ENCODE data around the gene ACOXL.

Gene ACOXL

DNA sequence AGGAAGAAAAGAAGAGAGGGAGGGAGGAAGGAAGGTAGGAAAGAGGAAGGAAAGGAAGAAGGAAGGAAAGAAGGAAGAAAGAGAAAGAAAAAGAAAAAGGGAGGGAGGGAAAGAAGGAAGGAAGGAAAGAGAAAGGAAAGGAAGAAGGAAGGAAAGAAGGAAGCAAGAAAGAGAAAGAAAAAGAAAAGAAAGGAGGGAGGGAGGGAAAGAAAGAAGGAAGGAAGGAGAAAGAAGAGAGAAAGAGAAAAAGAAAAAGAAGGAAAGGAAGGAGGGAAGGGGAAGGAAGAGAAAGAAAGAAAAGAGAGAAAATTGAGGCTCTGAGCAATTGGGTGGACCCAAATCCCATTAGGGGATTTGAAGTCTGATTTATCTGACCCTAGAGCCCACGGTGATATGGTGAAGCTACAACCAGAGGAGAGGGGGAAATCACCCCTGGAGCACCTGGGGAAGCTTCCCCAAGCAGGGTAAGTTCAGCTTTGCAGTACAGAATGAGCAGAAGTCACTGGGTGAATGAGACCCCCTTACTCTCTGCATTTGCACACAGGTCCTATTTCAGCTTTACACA lies 210.8 kb downstream of the ACOXL start:
- H3K4me1 ChIP-seq (ENCODE audit: control insufficient read depth, insufficient read depth, low read length): peaks cover 25% of the 10 kb centered on the region
- DNase-seq (ENCODE audit: low read depth): no peak
- no peak overlapping the region for H3K4me3 ChIP-seq (ENCODE audit: low read length)
- no peaks in the 10 kb centered on the region for H3K36me3 ChIP-seq (ENCODE audit: control insufficient read depth, insufficient read depth, low read length, severe bottlenecking)
- H3K27me3 ChIP-seq (replicated peaks; ENCODE audit: control insufficient read depth, insufficient read depth, low read length): peaks cover 4% of the 10 kb centered on the region
- no peaks in the 10 kb centered on the region for H3K9me3 ChIP-seq (ENCODE audit: control insufficient read depth, low read length)
- no peak overlapping the region for H3K9ac ChIP-seq (ENCODE audit: low read length)

- Histone ChIP-seq H3K36me3 (ENCODE audit: control insufficient read depth, insufficient read depth, low read length, severe bottlenecking) (no peaks in the 10 kb centered on the region), H3K9me3 (ENCODE audit: control insufficient read depth, low read length) (no peaks in the 10 kb centered on the region), H3K9ac (ENCODE audit: low read length) (no peak overlapping the region), H3K4me3 (ENCODE audit: low read length) (no peak overlapping the region), H3K27me3 (replicated peaks; ENCODE audit: control insufficient read depth, insufficient read depth, low read length) (peaks cover 23% of the 10 kb centered on the region), H3K4me1 (ENCODE audit: control insufficient read depth, insufficient read depth, low read length) (peaks cover 22% of the 10 kb centered on the region)
- DNase-seq (ENCODE audit: low read depth): no peak
These were observed 214.5 kb downstream of the ACOXL start for GRCh38 chr2:110946902-110947301.

DNA sequence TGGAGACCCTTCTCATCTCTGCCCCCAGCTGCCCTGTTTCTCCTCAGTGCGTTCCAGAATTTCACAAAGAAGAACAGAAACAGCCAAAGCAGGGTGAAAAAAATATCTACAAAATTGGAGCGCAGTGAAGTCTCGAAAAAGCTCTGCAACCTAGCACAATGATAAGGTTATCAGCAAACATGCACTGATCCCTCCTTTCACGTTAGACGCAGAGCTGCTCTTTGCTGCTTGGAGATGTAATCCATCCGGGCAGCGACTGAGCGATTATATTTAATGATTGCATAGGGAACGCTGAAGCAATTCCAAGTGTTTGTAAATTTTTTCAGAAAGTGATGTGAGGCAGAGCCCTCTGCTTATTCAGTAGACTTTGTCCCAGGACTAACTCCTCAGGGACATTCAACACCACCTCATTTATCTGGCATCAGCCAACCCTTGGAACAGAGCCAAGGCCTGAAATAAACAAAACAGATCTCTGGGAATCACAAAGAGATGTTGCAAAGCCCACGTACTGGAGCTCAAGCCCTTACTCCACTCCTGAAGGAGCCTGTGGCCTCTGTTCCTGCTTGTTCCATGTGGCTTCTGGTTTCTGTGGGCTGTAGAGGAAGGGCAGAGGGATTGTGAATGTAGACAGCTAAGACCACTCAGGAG lies 215.8 kb downstream of the ACOXL start:
- H3K36me3 ChIP-seq (ENCODE audit: control insufficient read depth, insufficient read depth, low read length, severe bottlenecking): no peaks in the 10 kb centered on the region
- H3K4me1 ChIP-seq (ENCODE audit: control insufficient read depth, insufficient read depth, low read length): peaks cover 22% of the 10 kb centered on the region
- H3K27me3 ChIP-seq (replicated peaks; ENCODE audit: control insufficient read depth, insufficient read depth, low read length): peaks cover 24% of the 10 kb centered on the region
- H3K9me3 ChIP-seq (ENCODE audit: control insufficient read depth, low read length): no peaks in the 10 kb centered on the region
- H3K9ac ChIP-seq (ENCODE audit: low read length): no peak overlapping the region
- DNase-seq (ENCODE audit: low read depth): no peak
- H3K4me3 ChIP-seq (ENCODE audit: low read length): no peak overlapping the region

DNA sequence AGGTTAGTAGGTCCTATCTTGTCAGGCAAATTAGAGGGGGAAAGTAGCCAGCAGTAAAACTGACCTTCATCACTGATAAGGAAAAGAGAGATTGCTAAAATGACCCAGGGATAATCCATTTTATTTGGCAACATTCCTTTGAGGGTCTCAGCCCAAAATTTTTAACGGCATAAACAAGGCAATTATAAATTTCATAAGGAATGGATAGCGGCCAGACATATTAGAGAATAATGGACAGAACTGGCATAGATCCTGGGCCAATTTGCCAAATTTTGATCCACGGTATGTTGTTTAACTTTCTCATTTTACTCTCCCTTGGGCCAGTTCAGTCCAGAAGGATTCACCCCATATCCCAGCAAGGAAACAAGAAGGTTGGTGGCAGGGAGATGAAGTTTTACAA lies 217.9 kb downstream of the ACOXL start:
- DNase-seq (ENCODE audit: low read depth): no peak
- H3K9ac ChIP-seq (ENCODE audit: low read length): no peak overlapping the region
- H3K27me3 ChIP-seq (replicated peaks; ENCODE audit: control insufficient read depth, insufficient read depth, low read length): peaks cover 24% of the 10 kb centered on the region

DNA sequence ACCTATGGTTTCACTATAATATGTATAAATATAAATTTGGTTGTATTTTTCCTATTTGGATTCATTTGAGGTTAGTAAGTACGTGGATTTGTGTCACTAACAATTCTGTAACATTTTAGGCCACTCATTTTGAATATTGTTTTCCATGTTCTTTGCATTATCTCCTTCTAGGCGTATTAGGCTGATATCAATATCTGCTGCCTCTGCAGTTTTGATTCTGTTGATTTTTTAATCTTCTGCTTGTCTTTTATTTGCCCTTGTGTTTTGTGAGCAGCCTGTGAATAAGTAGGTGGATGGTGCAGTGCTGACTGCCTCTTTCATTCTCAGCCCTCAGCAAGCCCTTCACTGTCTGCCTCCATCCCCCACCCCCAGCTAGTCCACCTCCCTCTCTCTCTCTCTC lies 222.7 kb downstream of the ACOXL start:
- no peaks in the 10 kb centered on the region for H3K4me1 ChIP-seq (ENCODE audit: control insufficient read depth, insufficient read depth, low read length)
- no peak for DNase-seq (ENCODE audit: low read depth)
- no peaks in the 10 kb centered on the region for H3K9me3 ChIP-seq (ENCODE audit: control insufficient read depth, low read length)
- no peaks in the 10 kb centered on the region for H3K36me3 ChIP-seq (ENCODE audit: control insufficient read depth, insufficient read depth, low read length, severe bottlenecking)
- no peak overlapping the region for H3K9ac ChIP-seq (ENCODE audit: low read length)
- peaks cover 46% of the 10 kb centered on the region for H3K27me3 ChIP-seq (replicated peaks; ENCODE audit: control insufficient read depth, insufficient read depth, low read length)
- no peak overlapping the region for H3K4me3 ChIP-seq (ENCODE audit: low read length)

More for the DNA sequence above, 217.9 kb downstream of the ACOXL start:
- Histone ChIP-seq H3K9me3 (ENCODE audit: control insufficient read depth, low read length) (no peaks in the 10 kb centered on the region), H3K4me3 (ENCODE audit: low read length) (no peak overlapping the region), H3K36me3 (ENCODE audit: control insufficient read depth, insufficient read depth, low read length, severe bottlenecking) (no peaks in the 10 kb centered on the region), H3K4me1 (ENCODE audit: control insufficient read depth, insufficient read depth, low read length) (peaks cover 22% of the 10 kb centered on the region)

GRCh38 chr2:110955556-110955955 lies 223.2 kb downstream of the ACOXL start:
- Histone ChIP-seq H3K4me1 (ENCODE audit: control insufficient read depth, insufficient read depth, low read length) (no peaks in the 10 kb centered on the region), H3K27me3 (replicated peaks; ENCODE audit: control insufficient read depth, insufficient read depth, low read length) (peaks cover 41% of the 10 kb centered on the region)

GRCh38 chr2:110957293-110957692 lies 224.9 kb downstream of the ACOXL start:
- Histone ChIP-seq H3K36me3 (ENCODE audit: control insufficient read depth, insufficient read depth, low read length, severe bottlenecking) (no peaks in the 10 kb centered on the region), H3K9me3 (ENCODE audit: control insufficient read depth, low read length) (no peaks in the 10 kb centered on the region), H3K4me3 (ENCODE audit: low read length) (no peak overlapping the region), H3K27me3 (replicated peaks; ENCODE audit: control insufficient read depth, insufficient read depth, low read length) (peaks cover 35% of the 10 kb centered on the region), H3K4me1 (ENCODE audit: control insufficient read depth, insufficient read depth, low read length) (no peaks in the 10 kb centered on the region), H3K9ac (ENCODE audit: low read length) (no peak overlapping the region)
- no peak for DNase-seq (ENCODE audit: low read depth)

More at GRCh38 chr2:110955556-110955955, 223.2 kb downstream of the ACOXL start:
- Histone ChIP-seq H3K4me3 (ENCODE audit: low read length) (no peak overlapping the region), H3K36me3 (ENCODE audit: control insufficient read depth, insufficient read depth, low read length, severe bottlenecking) (no peaks in the 10 kb centered on the region), H3K9ac (ENCODE audit: low read length) (no peak overlapping the region), H3K9me3 (ENCODE audit: control insufficient read depth, low read length) (no peaks in the 10 kb centered on the region)
- no peak for DNase-seq (ENCODE audit: low read depth)

DNA sequence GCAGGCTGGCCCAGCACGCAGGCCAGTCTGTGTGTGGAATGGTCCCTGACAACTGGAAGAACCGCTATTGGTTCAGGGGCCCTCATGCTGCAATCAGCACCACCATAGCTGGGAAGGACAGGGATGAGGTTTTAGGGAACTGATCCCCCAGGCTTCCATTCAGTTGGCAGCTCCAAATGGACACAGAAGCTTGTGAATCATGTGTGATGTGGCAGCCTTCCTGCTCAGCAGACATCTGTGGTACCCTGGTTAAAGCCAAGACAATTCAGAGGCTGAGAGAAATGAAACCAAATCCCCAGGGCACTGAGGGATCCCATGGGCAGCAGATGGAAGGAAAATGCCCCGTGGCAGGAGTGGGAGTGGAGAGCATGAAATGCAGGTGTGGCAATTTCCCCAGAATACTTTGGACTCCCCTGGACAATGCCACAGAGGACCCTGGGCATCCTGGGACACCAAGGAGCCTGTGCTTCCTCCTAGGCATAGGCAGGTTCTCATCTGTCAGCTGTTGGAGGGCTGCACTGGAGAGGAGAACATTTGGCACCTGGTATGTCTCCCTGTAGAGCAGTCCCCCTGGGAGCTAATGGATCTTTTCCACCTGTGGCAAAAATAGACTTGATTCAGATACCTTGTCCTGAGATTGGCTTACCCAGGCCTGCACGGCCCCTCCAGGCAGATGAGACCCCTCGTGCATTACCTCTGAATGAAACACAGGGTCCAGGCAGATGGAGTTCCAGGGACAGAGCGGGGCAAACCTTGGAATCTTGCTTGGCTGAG lies 226.2 kb downstream of the ACOXL start:
- H3K4me1 ChIP-seq (ENCODE audit: control insufficient read depth, insufficient read depth, low read length): no peaks in the 10 kb centered on the region
- no peaks in the 10 kb centered on the region for H3K36me3 ChIP-seq (ENCODE audit: control insufficient read depth, insufficient read depth, low read length, severe bottlenecking)
- no peaks in the 10 kb centered on the region for H3K9me3 ChIP-seq (ENCODE audit: control insufficient read depth, low read length)
- no peak for DNase-seq (ENCODE audit: low read depth)
- no peak overlapping the region for H3K4me3 ChIP-seq (ENCODE audit: low read length)
- no peak overlapping the region for H3K9ac ChIP-seq (ENCODE audit: low read length)
- H3K27me3 ChIP-seq (replicated peaks; ENCODE audit: control insufficient read depth, insufficient read depth, low read length): peaks cover 45% of the 10 kb centered on the region

DNA sequence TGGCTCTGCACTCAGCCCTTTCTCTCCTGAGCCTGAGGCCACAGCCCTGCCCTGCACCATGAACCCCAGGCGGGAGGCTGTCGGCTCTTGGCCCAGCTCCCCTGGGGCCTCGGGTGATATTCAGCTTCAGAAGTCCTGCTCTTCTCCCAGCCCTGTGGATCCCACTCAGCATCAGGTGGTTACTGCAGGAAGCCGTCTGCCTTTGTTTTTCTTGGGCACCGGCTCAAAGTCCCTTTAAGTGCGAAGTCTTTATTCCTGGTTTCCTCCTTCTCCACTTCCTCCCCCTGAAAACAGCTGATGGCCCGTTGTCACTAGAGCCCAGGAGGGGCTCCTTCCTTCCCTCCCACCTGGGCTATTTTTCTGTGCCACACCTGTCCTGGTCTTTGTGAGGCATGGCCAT lies 226.8 kb downstream of the ACOXL start:
- Histone ChIP-seq H3K9me3 (ENCODE audit: control insufficient read depth, low read length) (no peaks in the 10 kb centered on the region), H3K9ac (ENCODE audit: low read length) (no peak overlapping the region), H3K4me3 (ENCODE audit: low read length) (no peak overlapping the region), H3K4me1 (ENCODE audit: control insufficient read depth, insufficient read depth, low read length) (no peaks in the 10 kb centered on the region), H3K27me3 (replicated peaks; ENCODE audit: control insufficient read depth, insufficient read depth, low read length) (peaks cover 51% of the 10 kb centered on the region), H3K36me3 (ENCODE audit: control insufficient read depth, insufficient read depth, low read length, severe bottlenecking) (no peaks in the 10 kb centered on the region)
- DNase-seq (ENCODE audit: low read depth): no peak

DNA sequence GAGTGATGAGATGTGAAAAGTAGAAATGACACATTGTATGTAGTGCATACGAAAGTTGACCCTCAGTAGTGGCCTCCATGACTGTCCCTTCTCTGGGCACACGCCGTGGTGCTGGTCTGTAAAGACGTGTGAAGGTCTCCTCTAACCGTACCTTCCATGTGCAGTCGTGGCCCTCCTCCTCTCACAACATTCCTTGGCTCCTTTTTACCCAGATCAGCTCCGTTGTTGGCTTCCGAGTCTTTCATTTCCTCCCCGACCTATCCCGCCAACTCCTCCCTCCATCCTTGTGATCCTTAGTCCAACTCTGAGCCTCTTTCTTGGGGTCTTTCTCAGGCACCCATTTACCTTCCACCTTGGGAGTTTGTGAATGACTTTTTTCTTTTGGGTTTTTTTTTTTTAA lies 227.9 kb downstream of the ACOXL start:
- Histone ChIP-seq H3K36me3 (ENCODE audit: control insufficient read depth, insufficient read depth, low read length, severe bottlenecking) (no peaks in the 10 kb centered on the region), H3K9ac (ENCODE audit: low read length) (no peak overlapping the region), H3K27me3 (replicated peaks; ENCODE audit: control insufficient read depth, insufficient read depth, low read length) (peaks cover 51% of the 10 kb centered on the region), H3K4me1 (ENCODE audit: control insufficient read depth, insufficient read depth, low read length) (no peaks in the 10 kb centered on the region), H3K4me3 (ENCODE audit: low read length) (no peak overlapping the region), H3K9me3 (ENCODE audit: control insufficient read depth, low read length) (no peaks in the 10 kb centered on the region)
- no peak for DNase-seq (ENCODE audit: low read depth)

- no peaks in the 10 kb centered on the region for H3K36me3 ChIP-seq (ENCODE audit: control insufficient read depth, insufficient read depth, low read length, severe bottlenecking)
- peaks cover 51% of the 10 kb centered on the region for H3K27me3 ChIP-seq (replicated peaks; ENCODE audit: control insufficient read depth, insufficient read depth, low read length)
- H3K9ac ChIP-seq (ENCODE audit: low read length): no peak overlapping the region
- no peak overlapping the region for H3K4me3 ChIP-seq (ENCODE audit: low read length)
- no peak for DNase-seq (ENCODE audit: low read depth)
- H3K4me1 ChIP-seq (ENCODE audit: control insufficient read depth, insufficient read depth, low read length): no peaks in the 10 kb centered on the region
- no peaks in the 10 kb centered on the region for H3K9me3 ChIP-seq (ENCODE audit: control insufficient read depth, low read length)
These were observed 228.6 kb downstream of the ACOXL start for GRCh38 chr2:110960954-110961353.

All from adipocyte (in vitro differentiated cells).